ENCODE results near the gene ACP3.

- TF ChIP-seq CTCF (IDR thresholded peaks at IDR 0.05) (no peak), POLR2A (IDR thresholded peaks at IDR 0.05) (no peak)
These were observed 37.9 kb downstream of the ACP3 start for GRCh38 chr3:132354916-132355702.
